ENCODE results near the gene VCL. TPM values are rescaled to one million over a fixed set of nuclear protein-coding genes. Genes with fewer than 3 reads are reported as not detected.
"Not testable (repeated sequence)": the region's sequence is repeated elsewhere in the genome, so short reads cannot be mapped to it uniquely, and the experiment has no call there.

VCL gene
- polyA plus RNA-seq, 1 donor, result 138 TPM

DNA sequence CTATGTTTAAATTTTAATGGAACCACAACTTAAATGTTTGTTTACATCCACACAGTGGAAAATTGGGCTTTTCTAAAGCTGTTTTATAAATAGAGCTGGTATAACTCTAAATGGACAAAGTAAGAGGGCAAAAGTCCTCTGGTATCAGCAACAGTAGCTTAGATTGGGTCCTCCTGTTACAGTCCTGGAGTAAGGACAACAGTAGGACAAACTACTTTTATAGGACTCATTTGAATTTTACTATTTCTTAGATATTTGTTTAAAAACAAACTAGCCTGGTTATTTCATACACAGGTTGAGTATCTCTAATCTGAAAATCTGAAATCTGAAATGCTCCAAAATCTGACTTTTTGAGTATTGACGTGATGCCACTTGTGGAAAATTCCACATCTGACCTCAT is 8.4 kb downstream of the VCL start:
- DNase-seq (ENCODE audit: low read depth), result no peak

DNA sequence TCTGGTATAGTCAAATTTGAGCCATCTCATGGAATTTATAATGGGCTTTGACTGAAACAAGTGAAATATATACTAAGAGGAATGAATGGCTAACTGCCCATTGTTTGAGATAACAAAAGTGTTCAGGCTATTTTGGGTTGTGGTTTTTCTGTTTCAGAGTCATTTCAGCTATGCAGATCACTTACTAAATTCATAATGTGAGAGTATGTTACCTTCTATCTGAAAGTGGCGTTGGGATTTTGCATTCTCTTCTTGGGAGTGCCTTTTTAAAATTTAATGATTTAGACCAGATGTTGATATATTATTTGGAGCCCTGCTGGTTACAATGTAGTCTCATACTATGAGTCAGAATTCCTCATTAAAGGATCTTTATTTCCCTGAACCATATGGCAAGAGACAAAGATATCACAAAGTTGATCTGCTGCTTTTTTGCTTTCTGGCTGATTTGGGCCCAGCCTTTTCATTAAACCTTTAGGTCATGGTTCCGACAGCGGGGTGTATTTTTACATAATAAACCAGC is 10.4 kb downstream of the VCL start:
- DNase-seq (ENCODE audit: low read depth), result no peak

DNA sequence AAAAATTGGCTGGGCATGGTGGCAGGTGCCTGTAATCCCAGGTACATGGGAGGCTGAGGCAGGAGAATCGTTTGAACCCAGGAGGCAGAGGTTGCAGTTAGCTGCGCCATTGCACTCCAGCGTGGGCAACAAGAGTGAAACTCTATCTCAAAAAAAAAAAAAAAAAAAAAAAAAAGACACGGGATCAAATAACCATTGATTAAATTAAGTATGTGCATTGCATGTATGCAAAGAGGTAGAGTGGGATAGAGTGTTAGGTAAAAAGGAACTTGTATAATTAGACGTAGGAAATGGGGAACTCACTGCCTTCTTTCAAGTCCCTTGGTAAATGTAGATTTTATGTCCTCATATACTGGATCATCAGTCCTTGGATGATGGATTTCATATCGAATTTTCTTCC is 13.1 kb downstream of the VCL start:
- DNase-seq (ENCODE audit: low read depth), result no peak

DNA sequence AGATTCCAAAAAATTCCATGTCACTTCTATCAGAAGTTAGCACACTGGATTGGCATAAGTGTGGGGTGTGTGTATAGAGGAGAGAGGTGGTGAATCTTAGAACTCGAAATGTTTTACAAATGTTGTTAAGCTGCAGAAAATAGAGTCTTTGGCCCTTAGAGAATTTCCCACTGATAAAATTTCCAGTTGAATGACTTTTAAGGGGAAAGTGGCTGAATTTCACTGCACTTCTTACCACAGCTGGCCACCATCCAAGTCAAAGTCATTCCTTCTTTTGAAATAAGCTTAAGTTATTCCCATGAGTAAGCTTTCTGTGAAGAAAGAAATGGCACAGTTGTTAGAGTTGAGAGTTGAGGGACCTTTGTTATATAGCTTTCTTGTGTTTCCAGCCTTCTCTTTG is 13.9 kb downstream of the VCL start:
- no peak for DNase-seq (ENCODE audit: low read depth)

DNA sequence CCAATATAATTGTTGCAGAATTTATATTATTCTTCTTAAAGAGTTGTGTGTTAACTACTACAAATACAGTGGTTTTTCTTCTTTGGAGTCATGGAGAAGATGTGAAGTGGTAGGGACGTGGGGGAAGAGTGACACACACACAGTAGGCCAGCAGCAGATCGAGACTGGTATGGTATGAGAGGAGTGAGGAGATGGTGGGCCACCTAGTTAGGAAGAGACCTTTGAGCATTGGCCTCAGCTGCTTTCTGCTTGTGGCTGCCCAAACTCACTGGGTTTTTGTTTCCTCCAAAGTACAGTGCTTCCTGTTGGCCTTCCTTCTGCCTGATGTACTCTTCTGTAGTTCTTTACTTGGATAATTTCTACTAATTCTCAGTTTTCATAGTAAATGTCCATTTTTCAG is 14.6 kb downstream of the VCL start:
- DNase-seq (ENCODE audit: low read depth), result no peak

DNA sequence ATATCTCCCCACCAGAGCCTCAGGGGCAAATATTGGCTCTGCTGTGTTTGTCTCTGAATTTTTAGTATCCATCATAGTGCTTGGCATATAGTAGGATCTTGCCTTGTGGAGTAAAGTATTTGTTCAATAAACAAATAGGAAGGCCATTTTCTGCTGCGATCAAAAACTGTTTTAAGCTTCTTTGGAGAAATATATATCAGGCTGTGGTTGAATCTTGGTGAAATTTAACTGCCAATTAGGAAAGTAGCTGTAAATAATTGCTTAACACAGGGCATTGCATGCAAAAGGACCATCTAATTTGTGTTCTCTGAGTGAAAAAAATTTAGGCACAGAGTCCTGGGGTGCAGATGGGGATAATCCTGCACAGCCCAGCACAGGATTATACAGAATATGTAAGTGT is 15.1 kb downstream of the VCL start:
- DNase-seq (ENCODE audit: low read depth), result no peak

DNA sequence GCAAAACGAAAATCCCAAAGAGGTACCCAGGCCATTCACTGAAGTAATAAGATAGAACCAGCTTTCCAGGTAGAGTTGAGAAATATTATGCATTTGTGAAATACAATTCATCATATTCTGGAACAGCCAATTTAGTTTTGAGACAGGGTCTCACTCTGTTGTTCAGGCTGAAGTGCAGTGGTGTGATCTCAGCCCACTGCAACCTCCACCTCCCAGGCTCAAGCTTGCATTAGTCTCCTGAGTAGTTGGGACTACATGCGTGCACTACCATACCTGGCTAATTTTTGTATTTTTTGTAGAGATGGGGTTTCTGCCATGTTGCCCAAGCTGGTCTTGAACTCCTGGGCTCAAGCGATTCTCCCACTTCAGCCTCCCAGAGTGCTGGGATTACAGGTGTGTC is 16.7 kb downstream of the VCL start:
- not testable (repeated sequence) for DNase-seq (ENCODE audit: low read depth)

DNA sequence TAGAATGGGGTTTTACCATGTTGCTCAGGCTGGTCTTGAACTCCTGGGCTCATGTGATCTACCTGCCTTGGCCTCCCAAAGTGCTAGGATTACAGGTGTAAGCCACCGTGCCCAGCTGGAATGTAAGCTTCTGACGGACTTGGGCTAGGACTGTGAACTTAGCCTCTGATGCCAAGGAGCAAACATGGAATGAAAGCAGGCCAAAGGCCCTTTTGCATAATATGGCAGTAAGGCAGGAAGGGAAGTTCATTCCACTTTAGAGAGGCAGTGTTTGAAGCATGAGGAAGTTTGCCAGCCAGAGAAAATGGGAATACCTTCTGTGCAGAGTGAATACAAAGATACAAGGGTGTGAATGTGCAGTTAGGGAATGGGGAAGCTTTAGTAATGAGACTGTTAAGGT is 20.3 kb downstream of the VCL start:
- no peak for DNase-seq (ENCODE audit: low read depth)

DNA sequence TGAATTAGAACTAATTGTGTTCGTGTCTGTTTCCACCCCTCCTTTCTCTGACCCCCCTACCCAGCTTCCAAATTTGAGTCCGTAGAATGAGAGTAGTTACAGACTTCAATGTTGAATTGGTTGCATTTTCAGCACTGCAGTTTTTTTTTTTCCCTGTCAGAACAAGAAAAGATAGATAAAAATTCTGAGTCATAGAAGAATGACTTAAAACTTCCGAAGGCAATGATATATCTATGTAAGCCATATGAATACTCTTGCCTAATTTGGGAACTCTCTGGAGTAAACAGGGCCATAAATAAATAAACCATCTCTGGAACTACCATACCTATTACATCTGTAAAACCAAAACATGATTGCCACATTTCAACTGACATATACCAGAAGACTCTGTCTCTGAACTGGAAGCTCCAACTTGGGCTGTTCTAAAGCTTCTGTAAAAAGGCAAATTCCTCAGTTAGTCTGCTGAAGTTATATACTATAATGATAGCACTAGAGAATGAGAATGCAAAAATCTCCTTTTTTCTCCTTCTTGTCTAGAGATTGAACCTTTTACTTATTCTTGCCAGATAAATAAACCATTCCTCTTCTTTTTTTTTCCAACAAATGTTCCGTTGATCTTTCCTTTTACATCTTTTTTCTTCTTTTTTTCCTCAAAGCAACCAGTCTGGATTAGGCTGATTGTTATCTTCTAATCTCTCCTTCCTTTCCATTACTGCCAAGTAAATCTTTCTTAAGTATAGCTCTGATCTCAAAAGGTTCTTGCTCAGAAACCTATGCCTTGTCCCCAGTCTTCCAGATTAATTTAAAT is 23.5 kb downstream of the VCL start:
- DNase-seq (ENCODE audit: low read depth), result no peak

DNA sequence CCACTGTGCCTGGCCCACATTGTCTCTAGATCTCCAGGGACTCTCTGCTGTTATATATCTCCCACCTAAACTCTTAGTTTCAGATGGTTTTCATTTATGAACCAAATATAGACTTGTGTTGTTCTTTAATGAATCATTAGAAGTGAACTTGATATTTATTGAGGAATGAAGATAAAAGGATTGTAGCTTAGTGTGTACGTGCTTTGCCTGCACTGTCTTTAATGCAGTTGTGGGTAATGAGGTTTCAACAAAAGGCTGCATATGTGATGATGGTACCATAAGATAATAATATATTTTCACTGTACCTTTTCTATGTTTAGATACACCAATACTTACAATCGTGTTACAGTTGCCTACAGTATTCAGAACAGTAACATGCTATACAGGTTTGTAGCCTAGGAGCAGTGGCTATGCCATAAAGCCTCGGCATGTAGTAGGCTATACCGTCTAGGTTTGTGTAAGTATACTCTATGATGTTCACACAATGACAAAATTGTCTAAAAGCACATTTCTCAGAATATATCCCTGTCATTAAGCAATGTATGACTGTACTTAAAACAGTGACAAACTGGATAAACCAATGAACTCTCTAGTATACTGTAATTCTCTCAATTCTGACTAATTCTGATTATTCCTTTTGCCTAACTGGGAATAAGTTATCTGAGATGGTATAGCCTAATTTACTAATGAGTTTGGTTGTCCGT is 25.2 kb downstream of the VCL start:
- no peak for DNase-seq (ENCODE audit: low read depth)

DNA sequence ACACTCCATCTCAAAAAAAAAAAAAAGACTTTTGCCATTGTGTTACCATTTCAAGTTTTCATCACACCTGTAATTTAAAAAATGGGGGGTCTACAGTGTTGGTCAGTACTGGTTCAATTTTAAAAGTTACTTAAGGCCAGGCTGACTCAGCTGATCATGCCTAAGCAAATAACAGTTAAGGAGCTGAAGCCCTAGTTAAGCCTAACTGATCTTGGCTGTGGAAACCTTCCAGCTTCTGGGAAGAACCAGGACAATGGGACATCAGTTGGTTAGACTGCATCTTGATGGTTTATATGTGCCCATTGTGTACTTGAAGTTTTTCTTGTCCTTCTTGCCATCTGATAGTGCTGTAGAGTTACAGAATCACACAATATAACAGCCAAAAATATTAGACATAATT is 26.7 kb downstream of the VCL start:
- DNase-seq (ENCODE audit: low read depth), result no peak

DNA sequence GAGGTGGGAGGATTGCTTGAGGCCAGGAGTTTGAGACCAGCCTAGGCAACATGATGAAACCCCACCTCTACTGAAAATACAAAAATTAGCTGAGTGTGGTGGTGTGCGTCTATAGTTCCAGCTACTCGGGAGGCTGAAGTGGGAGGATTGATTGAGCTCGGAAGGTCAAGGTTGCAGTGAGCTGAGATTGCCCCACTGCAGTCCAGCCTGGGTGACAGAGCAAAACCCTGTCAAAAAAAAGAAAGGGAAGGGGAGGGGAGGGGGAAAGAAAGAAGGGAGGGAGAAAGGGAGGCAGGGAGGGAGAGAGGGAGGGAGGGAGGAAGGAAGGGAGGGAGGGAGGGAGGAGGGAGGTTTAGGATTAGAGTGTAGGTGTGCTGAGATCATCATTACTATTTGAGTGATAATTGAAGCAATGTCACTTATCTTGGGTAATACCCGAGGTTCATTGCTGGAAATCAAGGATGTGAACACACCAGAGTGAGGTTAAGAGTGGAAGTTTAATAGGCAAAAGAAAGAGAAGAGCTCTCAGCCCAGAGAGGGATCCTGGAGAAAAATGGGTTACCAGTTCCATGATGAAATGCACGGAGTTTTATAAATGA is 27.6 kb downstream of the VCL start:
- DNase-seq (ENCODE audit: low read depth), result no peak

DNA sequence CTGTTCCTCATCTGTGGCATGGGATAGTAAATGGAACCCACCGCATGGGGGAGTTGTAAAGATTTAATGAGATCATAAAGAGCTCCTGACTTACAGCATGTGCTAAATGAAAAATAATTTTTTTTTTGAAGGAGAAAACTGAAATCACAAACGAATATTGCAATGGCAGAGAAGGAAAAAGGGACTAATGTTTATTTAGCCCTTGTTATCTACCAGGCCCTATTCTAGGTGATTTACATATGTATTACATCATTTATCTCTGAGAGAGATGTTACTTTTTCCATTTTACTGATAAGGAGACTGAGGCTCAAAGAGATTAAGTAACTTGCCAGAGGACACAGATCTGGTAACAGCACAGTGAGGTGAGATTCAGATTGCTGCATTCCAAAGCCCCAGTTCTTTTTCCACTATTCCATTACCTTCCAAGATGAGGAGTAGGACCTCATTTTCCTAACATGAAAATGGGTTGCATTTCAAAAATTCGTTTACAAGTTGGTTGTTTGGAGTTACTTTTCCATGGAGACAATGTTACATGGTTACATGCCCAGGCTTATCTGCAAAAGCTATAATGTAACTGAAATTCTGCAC is 28.6 kb downstream of the VCL start:
- DNase-seq (ENCODE audit: low read depth), result no peak

DNA sequence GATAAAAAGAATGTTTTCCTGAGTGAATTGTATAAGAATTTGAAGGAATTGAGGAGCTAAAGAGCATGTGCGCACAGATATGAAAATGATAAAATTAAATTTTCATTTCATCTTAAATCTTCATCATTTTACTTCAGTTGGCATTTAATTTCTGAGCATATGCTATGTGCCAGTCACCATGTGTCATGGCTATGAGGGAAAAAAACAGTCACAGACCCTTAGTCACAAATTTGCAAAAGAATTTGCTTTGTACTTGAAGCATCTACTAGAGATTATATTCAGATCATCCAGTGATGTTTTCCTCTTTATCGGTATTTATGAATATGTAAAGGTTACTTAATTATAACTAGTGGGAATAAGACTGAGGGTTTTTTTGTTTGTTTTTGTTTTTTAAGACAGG is 29.8 kb downstream of the VCL start:
- no peak for DNase-seq (ENCODE audit: low read depth)

DNA sequence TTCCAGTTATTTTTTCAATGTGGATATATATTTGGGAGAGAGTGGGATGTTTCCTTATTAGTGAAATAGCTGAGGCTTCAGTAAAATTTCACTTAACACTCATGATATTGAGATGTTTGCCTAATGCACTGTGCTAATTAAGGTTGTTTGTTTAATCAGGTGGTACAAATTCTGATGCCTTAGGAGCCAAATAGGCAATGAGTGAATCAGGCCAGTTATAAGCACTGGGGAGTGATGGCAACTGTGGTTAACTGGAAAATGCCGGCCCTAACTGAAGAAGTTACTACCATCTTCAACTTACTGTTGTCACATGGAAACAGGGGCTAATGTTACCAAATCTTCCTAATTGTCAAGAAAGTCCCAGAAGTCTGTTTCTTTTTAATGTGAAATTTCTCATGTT is 32.0 kb downstream of the VCL start:
- no peak for DNase-seq (ENCODE audit: low read depth)

DNA sequence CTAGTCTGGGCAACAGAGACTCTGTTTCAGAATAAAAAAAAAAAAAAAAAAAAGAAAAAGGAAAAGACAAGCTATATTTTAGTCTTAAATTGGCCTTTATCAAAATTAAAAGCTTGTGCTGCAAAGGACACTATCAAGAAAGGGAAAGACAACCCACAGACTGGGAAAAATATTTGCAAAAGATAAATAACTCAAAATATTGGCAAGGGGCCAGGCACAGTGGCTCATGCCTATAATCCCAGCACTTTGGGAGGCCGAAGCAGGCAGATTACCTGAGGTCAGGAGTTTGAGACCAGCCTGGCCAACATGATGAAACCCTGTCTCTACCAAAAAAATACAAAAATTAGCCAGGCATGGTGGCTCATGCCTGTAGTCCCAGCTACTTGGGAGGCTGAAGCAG is 34.3 kb downstream of the VCL start:
- not testable (repeated sequence) for DNase-seq (ENCODE audit: low read depth)

DNA sequence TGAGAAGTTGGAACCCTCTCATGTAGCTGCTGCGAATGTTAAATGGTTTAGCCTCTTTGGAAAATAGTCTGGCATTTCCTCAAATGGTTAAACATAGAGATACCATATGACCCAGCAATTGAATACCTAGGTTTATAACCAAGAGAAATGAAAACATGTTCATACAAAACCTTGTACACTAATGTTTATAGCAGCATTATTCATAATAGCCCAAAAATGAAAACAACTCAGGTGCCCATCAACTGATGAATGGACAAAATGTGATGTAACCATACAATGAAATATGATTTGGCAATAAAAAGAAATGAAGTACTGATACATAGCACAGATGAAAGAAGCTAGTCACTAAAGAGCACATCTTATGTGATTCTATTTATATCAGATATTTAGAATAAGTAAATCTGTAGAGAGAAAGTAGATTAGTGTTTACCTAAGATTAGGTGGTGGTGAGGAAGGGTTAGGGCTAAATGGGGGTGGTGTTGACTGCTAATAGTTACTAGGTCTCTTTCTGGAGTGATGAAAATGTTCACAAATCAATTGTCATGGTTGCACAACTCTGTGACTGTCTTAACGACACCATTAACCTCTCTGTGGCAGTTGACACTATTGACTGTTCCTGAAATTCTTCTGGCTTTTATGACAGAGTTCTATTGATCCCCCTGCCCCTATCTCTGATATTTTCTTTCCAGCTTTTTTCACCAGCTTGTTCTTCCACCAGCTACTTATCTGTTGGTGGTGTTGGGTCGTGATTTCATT is 35.2 kb downstream of the VCL start:
- no peak for DNase-seq (ENCODE audit: low read depth)

DNA sequence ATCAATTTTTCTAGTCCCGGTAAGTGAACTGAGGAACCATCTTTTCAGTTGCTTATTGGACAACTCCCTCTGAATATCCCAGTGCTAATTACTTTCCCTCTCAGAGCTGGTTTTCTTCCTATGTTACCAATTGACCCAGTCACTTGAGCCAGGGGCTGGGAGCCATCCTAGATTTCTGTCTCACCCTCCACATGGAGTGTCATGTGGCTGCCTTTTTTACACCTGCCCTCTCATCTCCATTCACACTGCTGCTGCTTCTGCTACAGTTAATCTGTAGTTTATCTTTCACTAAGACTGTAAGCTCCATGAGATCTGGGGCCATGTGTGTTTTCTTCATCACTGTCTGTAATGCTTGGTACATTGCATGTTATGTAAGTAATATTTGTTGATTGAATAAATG is 35.8 kb downstream of the VCL start:
- DNase-seq (ENCODE audit: low read depth), result no peak

DNA sequence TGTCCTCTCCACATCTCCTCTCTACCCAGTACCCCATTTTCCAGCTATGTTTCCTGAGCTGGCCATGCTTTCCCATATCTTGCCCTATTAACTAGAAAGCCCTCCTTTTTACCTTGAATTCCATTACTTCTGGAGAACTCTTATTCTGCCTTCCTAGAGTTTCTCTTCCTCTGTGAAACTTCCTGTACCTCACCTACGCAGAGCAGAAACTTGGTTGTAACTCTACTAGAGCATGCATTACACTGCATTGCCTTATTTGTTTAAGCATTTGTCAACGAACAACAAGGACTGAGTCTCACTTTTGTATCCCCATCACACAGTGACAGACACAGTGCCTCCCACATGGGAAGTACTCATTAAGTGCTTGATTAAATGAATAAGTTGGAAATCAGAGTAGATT is 36.4 kb downstream of the VCL start:
- DNase-seq (ENCODE audit: low read depth), result no peak

DNA sequence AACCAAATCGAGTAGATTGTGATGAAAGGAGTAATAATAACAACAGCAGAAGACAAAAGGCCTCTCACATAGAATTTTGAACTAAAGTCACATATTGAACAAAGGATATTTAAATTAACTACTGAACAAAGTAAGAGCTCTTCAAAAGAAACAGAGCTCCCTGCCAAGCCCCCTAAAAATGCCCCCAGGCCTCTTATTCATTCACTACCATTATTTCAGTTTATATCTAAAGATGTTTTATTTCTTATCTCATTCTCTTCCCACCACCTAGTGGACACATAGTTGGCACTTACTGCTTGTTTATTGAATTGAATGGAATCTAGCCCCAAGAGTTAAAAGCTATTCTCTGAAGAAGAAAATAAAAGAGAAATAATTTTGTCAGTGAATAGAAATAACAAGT is 37.4 kb downstream of the VCL start:
- no peak for DNase-seq (ENCODE audit: low read depth)

DNA sequence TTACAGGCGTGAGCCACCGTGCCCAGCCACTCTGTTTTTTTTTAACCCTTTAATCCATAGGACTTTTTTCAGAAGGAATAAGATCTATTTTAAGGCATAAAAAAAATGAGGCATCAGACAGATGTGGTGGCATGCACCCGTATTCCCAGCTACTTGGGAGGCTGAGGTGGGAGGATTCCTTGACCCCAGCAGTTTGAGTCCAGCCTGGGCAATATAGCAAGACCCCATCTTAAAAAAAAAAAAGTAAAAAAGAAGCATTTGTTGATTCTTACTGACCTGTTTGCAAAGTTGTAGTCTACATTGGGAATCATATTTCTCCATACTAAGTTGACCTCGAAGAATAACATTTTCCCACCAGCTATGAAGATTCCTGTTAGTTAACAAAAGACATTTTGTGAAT is 38.6 kb downstream of the VCL start:
- no peak for DNase-seq (ENCODE audit: low read depth)
